Left lung (tissue), 10 donors: ENCODE data around the gene ESPN. TPM values are rescaled to one million over a fixed set of nuclear protein-coding genes. Genes with fewer than 3 reads are reported as not detected.

Experiments
- ATAC-seq: fragments of 200-7000 bp; cut with Tn5 transposase; one replicate; pipeline ENCODE4 v1.9.1; 2020; ENCODE audit warnings: moderate library complexity
- DNase-seq, 4 donors: peaks; one replicate each; pipeline ENCODE4 v3.0.0-alpha.2; 2013 to 2020
- H3K27ac ChIP-seq, 2 donors: fragments of 200-600 bp; sonication (generic) in 1 of 2; one replicate each; pipeline versions ENCODE4 v1.5.0 to v1.8.0; 2020 to 2021
- H3K27me3 ChIP-seq, 2 donors: fragments of 200-600 bp; sonication (generic) in 1 of 2; one replicate each; pipeline versions ENCODE4 v1.5.0 to v1.8.0; 2020 to 2021
- H3K36me3 ChIP-seq, 2 donors: fragments of 200-600 bp; sonication (generic) in 1 of 2; one replicate each; pipeline versions ENCODE4 v1.5.0 to v1.8.0; 2020 to 2021
- H3K4me1 ChIP-seq, 2 donors: fragments of 200-600 bp; one replicate each; pipeline ENCODE4 v1.8.0; 2021
- H3K4me3 ChIP-seq, 2 donors: fragments of 200-600 bp; sonication (generic) in 1 of 2; one replicate each; pipeline versions ENCODE4 v1.5.0 to v1.8.0; 2020 to 2021; ENCODE audit warnings: mild to moderate bottlenecking in 1 of 2
- H3K9me3 ChIP-seq, 2 donors: fragments of 200-600 bp; sonication (generic) in 1 of 2; one replicate each; pipeline versions ENCODE4 v1.5.0 to v1.8.0; 2020 to 2021
- intact Hi-C, 2 donors: fragments of 100-400 bp; cut with DNase I; formaldehyde crosslinking; loops; one replicate each; pipeline versions ENCODE4 v1.11.2 to v1.14.2; 2022
- polyA plus RNA-seq, 6 donors: library from polyadenylated mRNA; unstranded; fragments of 120-200 nt; gene quantifications; one replicate each; pipeline ENCODE4 v1.2.1, GENCODE V29; 2013; ENCODE audit not compliant: insufficient read length in 6 of 6
- total RNA-seq, 2 donors: library from RNA; stranded (reverse); fragmentation: NEBNext Ultra II Directional; extraction: Animal tissue kit (Norgen Biotek cat#: 25700); gene quantifications; one replicate each; pipeline ENCODE4 v1.2.1, GENCODE V29; 2021
- TF ChIP-seq, protein P1 (sequence below), 2 donors: fragments of 200-600 bp; sonication (generic) in 1 of 2; IDR thresholded peaks; one replicate each; pipeline versions ENCODE4 v1.5.0 to v1.8.0; 2021; ENCODE audit warnings: antibody characterized with exemption in 2 of 2
- donor health status: DM: no; HTN: yes; CAD: no.
- donor health status: DM: no; HTN: no; CAD: no.

The ESPN gene
- total and polyA plus RNA-seq, 8 donors = 1.2 to 3.7 (median 2.2) TPM

DNA sequence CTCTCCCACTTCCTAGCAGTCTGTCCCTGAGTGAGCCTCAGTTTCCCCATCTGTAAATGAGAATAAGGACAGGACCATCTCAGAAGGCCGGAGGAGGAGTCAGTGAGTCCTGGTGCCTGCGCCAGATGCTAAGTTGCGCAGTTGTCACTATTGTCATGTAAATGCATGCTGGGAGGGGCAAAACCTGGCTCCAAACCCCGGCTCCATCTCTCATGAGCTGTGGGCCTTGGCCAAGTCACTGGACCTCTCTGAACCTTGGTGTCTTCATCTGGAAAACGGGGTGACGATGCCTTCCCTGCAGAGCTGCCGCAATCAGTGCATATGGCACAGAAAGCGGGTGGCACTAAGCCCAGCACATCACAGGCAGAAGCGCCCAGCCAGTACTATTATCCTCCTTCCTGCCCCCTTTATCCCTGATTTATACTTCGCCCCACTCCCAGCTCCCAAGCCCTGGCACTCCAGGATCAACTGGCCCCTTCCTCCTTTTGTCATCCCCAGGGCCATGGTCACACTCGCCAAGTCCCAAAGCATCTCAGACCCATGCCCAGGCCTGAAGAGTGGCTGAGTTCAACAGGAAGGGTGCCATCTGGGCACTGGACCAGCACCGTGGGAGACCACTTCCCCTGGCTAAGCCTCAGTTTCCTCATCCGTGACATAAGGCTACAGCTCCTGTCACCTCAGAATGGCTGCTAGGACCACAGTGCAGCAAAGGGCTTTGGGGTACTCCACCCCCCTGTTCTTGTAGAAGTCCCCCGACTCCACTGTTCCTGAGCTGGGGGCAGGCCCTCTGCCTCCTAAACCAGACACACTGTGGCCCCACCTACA is 71.2 kb downstream of the ESPN start:
- intact Hi-C loops = no loop called here
- no peak overlapping the region for H3K4me3 ChIP-seq

DNA sequence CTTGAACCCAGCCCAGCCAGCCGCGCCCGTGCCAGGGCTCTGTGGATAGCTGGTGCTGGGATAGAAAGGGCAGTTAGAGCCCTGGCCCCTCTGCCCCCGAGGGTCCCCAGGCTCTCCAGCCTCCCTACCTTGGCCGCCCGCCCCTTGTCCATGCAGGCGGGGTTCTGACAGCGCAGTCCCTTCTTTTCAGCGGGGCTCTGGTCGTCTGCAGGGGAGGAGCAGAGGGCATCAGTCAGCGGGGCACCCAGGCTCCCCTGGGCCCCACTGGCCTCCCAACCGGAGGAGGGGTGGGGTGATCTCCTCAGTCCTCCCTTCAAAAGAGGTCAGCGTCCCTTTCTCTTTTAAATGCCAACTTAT is 71.8 kb downstream of the ESPN start:
- Histone ChIP-seq H3K27me3 (peaks cover 0 to 56% of the 10 kb centered on the region in 2 donors), H3K9me3 (no peaks in the 10 kb centered on the region), H3K4me1 (peaks cover 0 to 17% of the 10 kb centered on the region in 2 donors), H3K27ac (no peak overlapping the region), H3K4me3 (no peak overlapping the region), H3K36me3 (no peaks in the 10 kb centered on the region)
- intact Hi-C loops = no loop called here
- TF ChIP-seq, protein P1, sequence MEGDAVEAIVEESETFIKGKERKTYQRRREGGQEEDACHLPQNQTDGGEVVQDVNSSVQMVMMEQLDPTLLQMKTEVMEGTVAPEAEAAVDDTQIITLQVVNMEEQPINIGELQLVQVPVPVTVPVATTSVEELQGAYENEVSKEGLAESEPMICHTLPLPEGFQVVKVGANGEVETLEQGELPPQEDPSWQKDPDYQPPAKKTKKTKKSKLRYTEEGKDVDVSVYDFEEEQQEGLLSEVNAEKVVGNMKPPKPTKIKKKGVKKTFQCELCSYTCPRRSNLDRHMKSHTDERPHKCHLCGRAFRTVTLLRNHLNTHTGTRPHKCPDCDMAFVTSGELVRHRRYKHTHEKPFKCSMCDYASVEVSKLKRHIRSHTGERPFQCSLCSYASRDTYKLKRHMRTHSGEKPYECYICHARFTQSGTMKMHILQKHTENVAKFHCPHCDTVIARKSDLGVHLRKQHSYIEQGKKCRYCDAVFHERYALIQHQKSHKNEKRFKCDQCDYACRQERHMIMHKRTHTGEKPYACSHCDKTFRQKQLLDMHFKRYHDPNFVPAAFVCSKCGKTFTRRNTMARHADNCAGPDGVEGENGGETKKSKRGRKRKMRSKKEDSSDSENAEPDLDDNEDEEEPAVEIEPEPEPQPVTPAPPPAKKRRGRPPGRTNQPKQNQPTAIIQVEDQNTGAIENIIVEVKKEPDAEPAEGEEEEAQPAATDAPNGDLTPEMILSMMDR (IDR thresholded peaks at IDR 0.05) = no peak
- ATAC-seq = no peak
- DNase-seq = peak in 1 of 4 donors; percentile 68

More for the DNA sequence above, 71.2 kb downstream of the ESPN start:
- TF ChIP-seq, protein P1 (IDR thresholded peaks at IDR 0.05) = no peak
- H3K4me1 ChIP-seq = peaks cover under 1 to 23% of the 10 kb centered on the region in 2 donors
- no peaks in the 10 kb centered on the region for H3K9me3 ChIP-seq
- no peaks in the 10 kb centered on the region for H3K36me3 ChIP-seq
- H3K27me3 ChIP-seq = peaks cover 0 to 62% of the 10 kb centered on the region in 2 donors
- DNase-seq = no peak
- no peak overlapping the region for H3K27ac ChIP-seq
- ATAC-seq = no peak

DNA sequence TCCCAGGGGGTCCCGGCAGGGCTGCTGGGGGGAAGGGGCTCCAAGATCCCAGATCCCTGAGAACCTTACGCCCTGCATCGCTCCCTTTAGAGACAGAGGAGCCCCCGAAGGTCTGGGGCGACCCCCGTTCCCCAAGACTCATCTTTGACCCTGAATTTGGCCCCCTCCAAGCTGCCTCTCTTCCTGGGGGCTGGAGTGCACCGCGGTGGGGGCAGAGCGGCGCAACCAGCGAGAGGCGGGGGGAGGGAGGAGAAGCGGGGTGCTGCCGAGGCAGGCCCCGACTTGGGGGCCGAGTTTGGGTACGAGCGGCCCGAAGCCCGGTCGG is 72.3 kb downstream of the ESPN start:
- no peak overlapping the region for H3K27ac ChIP-seq
- DNase-seq (no peak), ATAC-seq (no peak)
- H3K4me1 ChIP-seq = peaks cover 0 to 14% of the 10 kb centered on the region in 2 donors
- peaks cover 0 to 51% of the 10 kb centered on the region in 2 donors for H3K27me3 ChIP-seq
- TF ChIP-seq, protein P1 (IDR thresholded peaks at IDR 0.05) = no peak
- intact Hi-C loops = no loop called here
- peak overlapping the region; percentile 17 to 41 for H3K4me3 ChIP-seq
- H3K36me3 ChIP-seq = no peaks in the 10 kb centered on the region
- no peaks in the 10 kb centered on the region for H3K9me3 ChIP-seq

DNA sequence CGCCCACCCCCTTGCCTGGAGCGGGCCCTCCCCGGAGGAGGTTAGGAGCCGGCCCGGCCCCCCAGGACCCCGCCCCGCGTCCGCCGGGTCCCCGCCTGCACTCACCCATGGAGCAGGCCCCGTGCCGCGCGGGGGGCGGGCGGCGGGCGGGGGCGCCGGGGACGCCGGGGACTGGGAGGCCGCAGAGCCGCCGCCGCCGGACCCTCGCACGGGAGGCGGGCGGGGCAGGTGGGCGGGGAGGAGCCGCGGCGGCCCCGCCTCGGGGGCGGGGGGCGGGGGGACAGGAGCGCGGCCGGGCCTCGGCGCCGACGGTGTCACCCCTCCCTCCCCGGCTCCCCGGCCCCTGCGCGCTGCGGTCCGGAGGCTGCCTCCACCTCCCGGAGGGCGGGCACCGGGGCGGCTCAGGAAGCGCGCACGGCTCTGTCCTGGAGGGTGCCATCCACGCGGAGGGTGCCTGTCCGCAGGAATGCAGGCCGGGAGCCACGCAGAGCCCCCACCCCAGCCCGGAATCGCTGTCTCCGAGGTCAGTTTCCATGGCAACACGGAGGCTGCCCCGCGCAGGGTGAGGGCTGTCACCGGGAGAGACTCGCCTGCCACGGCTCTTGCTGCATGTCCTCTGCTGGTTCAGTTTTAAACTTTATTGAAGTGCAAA is 72.8 kb downstream of the ESPN start:
- ATAC-seq = peak; percentile 84
- no peaks in the 10 kb centered on the region for H3K9me3 ChIP-seq
- H3K4me1 ChIP-seq = peaks cover 0 to 14% of the 10 kb centered on the region in 2 donors
- TF ChIP-seq, protein P1 (IDR thresholded peaks at IDR 0.05) = no peak
- peaks cover 0 to 46% of the 10 kb centered on the region in 2 donors for H3K27me3 ChIP-seq
- H3K4me3 ChIP-seq = peak overlapping the region; percentile 38 to 41
- H3K27ac ChIP-seq = no peak overlapping the region
- intact Hi-C loops = no loop called here
- DNase-seq = peak in 2 of 4 donors; percentile 36 to 84
- no peaks in the 10 kb centered on the region for H3K36me3 ChIP-seq

DNA sequence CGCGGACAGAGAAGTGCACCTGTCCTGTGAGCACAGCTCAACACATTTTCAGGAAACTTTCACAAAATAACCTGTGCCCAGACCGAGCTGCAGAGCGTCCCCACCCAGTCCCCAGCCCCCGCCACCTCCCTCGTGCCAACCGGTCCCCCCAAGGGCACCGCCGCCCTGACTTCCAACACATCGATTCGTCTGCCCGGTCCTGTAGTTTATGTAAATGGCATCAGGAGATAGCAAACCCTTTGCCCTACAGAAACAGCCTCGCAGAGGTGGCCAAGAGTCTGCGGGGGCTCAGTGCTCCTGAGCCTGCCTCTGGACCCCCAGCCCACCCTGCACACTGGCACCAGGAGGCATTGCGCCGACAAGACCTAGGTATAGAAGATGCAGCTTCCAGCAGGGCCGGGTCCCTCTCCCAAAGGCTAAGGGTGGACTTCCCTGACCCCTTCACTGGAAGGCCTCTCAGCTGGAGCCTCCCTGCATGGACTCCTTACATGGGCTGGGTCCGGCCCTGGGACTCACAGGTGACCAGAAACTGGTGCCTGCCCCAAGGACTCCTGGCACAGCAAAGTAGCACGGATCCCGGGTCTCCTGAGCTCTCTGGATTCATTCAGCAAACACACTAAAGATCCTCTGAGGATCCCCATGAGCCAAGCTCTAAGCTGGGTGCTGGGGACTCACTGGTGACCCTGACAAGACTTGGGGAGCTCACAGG is 73.4 kb downstream of the ESPN start:
- no peak for ATAC-seq
- TF ChIP-seq, protein P1 (IDR thresholded peaks at IDR 0.05) = no peak
- Histone ChIP-seq H3K4me3 (peak overlapping the region; percentile 38 to 41), H3K27me3 (peaks cover 0 to 44% of the 10 kb centered on the region in 2 donors), H3K36me3 (no peaks in the 10 kb centered on the region), H3K27ac (no peak overlapping the region), H3K4me1 (peaks cover 0 to 19% of the 10 kb centered on the region in 2 donors), H3K9me3 (no peaks in the 10 kb centered on the region)
- DNase-seq = no peak
- intact Hi-C loops = no loop called here
